Loucy (cell line): ENCODE measurements around the gene DCX.

Experiments
- H2AFZ ChIP-seq: fragments of 200-600 bp; sonication (generic); 2 replicates; pipeline ENCODE4 v1.6.0; 2016; ENCODE audit warnings: antibody characterized with exemption, mild to moderate bottlenecking, low read length, moderate library complexity
- H3F3A ChIP-seq: fragments of 200-600 bp; 2 replicates; pipeline ENCODE4 v1.6.0; 2016; ENCODE audit warnings: antibody characterized with exemption, low read depth, mild to moderate bottlenecking
- H3K27me3 ChIP-seq: fragments of 200-600 bp; sonication (generic); 2 replicates; pipeline ENCODE4 v1.6.1; 2014; ENCODE audit warnings: low read length, mild to moderate bottlenecking; ENCODE audit not compliant: insufficient read depth, poor library complexity, severe bottlenecking
- H3K36me3 ChIP-seq: fragments of 200-600 bp; sonication (generic); 2 replicates; pipeline ENCODE4 v1.6.1; 2016; ENCODE audit warnings: low read length; ENCODE audit not compliant: insufficient read depth
- H3K4me1 ChIP-seq: fragments of 200-600 bp; sonication (generic); 2 replicates; pipeline ENCODE4 v1.5.1; 2014; ENCODE audit warnings: low read length, mild to moderate bottlenecking; ENCODE audit not compliant: insufficient read depth, poor library complexity, severe bottlenecking
- H3K4me2 ChIP-seq: fragments of 200-600 bp; sonication (generic); 2 replicates; pipeline ENCODE4 v1.6.0; 2014; ENCODE audit warnings: antibody characterized with exemption, low read length, low read depth, mild to moderate bottlenecking; ENCODE audit not compliant: poor library complexity, severe bottlenecking
- H3K4me3 ChIP-seq: fragments of 200-600 bp; sonication (generic); 2 replicates; pipeline ENCODE4 v1.5.1; 2014; ENCODE audit warnings: low read length, mild to moderate bottlenecking, mixed read lengths; ENCODE audit not compliant: poor library complexity, severe bottlenecking
- H3K79me2 ChIP-seq: fragments of 200-600 bp; sonication (generic); 2 replicates; pipeline ENCODE4 v1.6.1; 2014; ENCODE audit warnings: low read length; ENCODE audit not compliant: insufficient read depth
- H3K9ac ChIP-seq: fragments of 200-600 bp; sonication (generic); 2 replicates; pipeline ENCODE4 v1.6.0; 2014; ENCODE audit warnings: mild to moderate bottlenecking, low read depth, low read length, moderate library complexity; ENCODE audit not compliant: poor library complexity, severe bottlenecking
- H3K9me2 ChIP-seq: fragments of 200-600 bp; sonication (generic); replicated peaks from 2 replicates; pipeline ENCODE4 v1.6.1; 2016; ENCODE audit warnings: low read depth, low read length, mixed read lengths
- H3K9me3 ChIP-seq: fragments of 200-600 bp; sonication (generic); 2 replicates; pipeline ENCODE4 v1.6.1; 2014; ENCODE audit warnings: mild to moderate bottlenecking, antibody characterized with exemption, low read length, low read depth; ENCODE audit not compliant: insufficient read depth
- H4K20me1 ChIP-seq: fragments of 200-600 bp; sonication (generic); 2 replicates; pipeline ENCODE4 v1.6.0; 2014; ENCODE audit warnings: antibody characterized with exemption, low read length, mild to moderate bottlenecking; ENCODE audit not compliant: insufficient read depth, poor library complexity, severe bottlenecking
- CTCF ChIP-seq: fragments of 200-600 bp; sonication (generic); conservative IDR thresholded peaks from 2 replicates; pipeline ENCODE4 v1.5.1; 2014; ENCODE audit warnings: mild to moderate bottlenecking, antibody characterized with exemption, low read length
- EZH2phosphoT487 ChIP-seq: fragments of 200-600 bp; IDR thresholded peaks from 2 replicates; pipeline ENCODE4 v1.6.1; 2018; ENCODE audit warnings: antibody characterized with exemption, mild to moderate bottlenecking, moderate library complexity, borderline replicate concordance

Gene DCX

GRCh38 chrX:111386077-111386476, 25.9 kb downstream of the DCX start:
- Histone ChIP-seq H3K4me1 (no peaks in the 10 kb centered on the region), H3K79me2 (no peaks in the 10 kb centered on the region), H3K4me3 (no peak overlapping the region), H3F3A (no peaks in the 10 kb centered on the region), H3K9me2 (no peaks in the 10 kb centered on the region), H3K9ac (no peak overlapping the region), H4K20me1 (no peaks in the 10 kb centered on the region), H3K36me3 (no peaks in the 10 kb centered on the region), H3K9me3 (no peaks in the 10 kb centered on the region), H3K27me3 (no peaks in the 10 kb centered on the region), H2AFZ (no peak overlapping the region), H3K4me2 (no peak overlapping the region)
- no peak for TF ChIP-seq EZH2phosphoT487
- TF ChIP-seq CTCF, result no peak

- no peak overlapping the region for H3K4me3 ChIP-seq
- H3F3A ChIP-seq, result no peaks in the 10 kb centered on the region
- H4K20me1 ChIP-seq, result no peaks in the 10 kb centered on the region
- H3K9me3 ChIP-seq, result no peaks in the 10 kb centered on the region
- H3K79me2 ChIP-seq, result no peaks in the 10 kb centered on the region
- H3K9ac ChIP-seq, result no peak overlapping the region
- no peaks in the 10 kb centered on the region for H3K36me3 ChIP-seq
- H3K27me3 ChIP-seq, result no peaks in the 10 kb centered on the region
- H2AFZ ChIP-seq, result no peak overlapping the region
- no peaks in the 10 kb centered on the region for H3K9me2 ChIP-seq
- TF ChIP-seq EZH2phosphoT487, result no peak
- no peak for TF ChIP-seq CTCF
- H3K4me2 ChIP-seq, result no peak overlapping the region
- H3K4me1 ChIP-seq, result no peaks in the 10 kb centered on the region
Observed at GRCh38 chrX:111382277-111382676, 29.7 kb downstream of the DCX start.

GRCh38 chrX:111376897-111377578, 35.0 kb downstream of the DCX start:
- Histone ChIP-seq H3K9ac (no peak overlapping the region), H3K79me2 (no peaks in the 10 kb centered on the region), H3K4me1 (no peaks in the 10 kb centered on the region), H2AFZ (no peak overlapping the region), H4K20me1 (no peaks in the 10 kb centered on the region), H3F3A (no peaks in the 10 kb centered on the region), H3K4me3 (no peak overlapping the region), H3K36me3 (no peaks in the 10 kb centered on the region), H3K27me3 (no peaks in the 10 kb centered on the region), H3K4me2 (no peak overlapping the region), H3K9me2 (no peaks in the 10 kb centered on the region), H3K9me3 (no peaks in the 10 kb centered on the region)
- TF ChIP-seq CTCF (no peak), EZH2phosphoT487 (no peak)
